ENCODE measurements around the gene PTPN11.
"Not testable (repeated sequence)": the region's sequence is repeated elsewhere in the genome, so short reads cannot be mapped to it uniquely, and the experiment has no call there.

The PTPN11 gene

DNA sequence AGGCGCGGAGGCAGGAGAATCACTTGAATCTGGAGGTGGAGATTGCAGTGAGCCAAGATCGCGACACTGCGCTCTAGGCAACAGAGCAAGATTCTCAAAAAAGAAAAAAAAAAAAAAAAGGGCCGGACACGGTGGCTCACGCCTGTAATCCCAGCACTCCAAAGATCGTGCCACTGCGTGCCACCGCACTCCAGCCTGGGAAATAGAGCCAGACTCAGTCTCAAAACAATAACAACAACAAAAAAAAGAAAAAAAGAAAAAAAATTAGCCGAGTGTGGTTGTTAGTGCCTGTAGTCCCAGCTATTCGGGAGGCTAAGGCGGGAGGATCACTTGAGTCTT lies 8.9 kb upstream of the PTPN11 start:
- no peak for DNase-seq

DNA sequence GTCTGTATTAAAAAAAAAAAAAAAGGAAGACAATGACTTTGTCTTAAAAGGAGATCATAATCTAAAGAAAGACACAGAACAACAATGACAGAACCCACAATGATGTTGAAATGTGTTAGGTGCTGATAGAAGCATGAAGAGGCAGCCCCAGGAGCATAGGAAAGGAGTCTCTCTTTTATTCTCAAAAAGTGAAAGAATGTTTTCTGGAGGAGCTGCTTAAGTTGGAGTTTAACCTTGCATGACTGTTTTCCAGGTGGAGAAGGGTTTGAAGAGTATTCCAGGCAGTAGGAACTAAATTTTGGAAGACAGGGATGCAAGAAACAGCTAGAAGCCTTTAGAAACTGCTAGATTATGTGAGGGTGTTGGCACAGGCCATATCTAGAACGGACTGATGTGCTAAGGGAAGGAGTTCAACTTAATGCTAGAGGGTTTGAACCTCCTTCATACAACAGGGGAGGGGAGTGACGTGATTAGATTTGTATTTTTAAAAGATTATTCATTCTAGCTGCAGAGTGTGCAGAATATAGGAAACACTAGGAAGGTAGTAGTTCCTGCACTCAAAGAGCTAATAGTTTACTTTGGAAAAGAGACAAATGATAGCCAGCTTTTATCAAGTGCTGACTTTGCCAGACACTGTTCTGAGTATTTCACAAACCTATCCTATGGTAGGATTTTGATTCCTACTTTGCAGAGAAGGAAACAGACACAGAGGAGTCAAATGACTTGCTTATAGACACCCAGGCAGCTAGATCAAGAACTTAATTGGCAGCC lies 4.7 kb upstream of the PTPN11 start:
- DNase-seq, result peak; percentile 93

DNA sequence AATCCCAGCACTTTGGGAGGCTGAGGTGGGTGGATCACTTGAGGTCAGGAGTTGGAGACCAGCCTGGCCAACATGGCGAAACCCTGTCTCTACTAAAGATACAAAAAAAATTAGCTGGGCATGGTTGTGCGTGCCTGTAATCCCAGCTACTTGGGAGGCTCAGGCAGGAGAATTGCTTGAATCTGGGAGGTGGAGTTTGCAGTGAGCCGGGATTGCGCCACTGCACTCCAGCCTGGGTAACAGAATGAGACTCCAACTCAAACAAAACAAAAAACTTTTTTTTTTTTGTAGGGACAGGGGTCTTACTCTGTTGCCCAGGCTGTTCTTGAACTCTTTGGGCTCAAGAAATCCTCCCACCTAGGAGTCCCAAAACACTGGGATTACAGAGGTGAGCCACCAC lies 3.3 kb upstream of the PTPN11 start:
- not testable (repeated sequence) for DNase-seq

DNA sequence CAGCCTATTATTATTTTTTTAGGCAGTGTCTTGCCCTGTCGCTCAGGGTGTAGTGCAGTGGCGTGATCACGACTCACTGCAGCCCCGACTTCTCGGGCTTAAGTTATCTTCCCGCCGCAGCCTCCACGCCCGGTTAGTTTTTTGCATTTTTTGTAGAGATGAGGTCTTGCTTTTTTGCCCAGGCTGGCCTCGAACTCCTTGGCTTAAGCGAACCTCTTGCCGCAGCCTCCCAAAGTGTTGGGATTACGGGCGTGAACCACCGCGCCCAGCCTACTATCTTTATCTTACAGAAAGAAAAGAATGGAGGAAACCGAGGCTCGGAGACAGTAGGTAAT lies 507 bp upstream of the PTPN11 start:
- DNase-seq, result peak; percentile 76

DNA sequence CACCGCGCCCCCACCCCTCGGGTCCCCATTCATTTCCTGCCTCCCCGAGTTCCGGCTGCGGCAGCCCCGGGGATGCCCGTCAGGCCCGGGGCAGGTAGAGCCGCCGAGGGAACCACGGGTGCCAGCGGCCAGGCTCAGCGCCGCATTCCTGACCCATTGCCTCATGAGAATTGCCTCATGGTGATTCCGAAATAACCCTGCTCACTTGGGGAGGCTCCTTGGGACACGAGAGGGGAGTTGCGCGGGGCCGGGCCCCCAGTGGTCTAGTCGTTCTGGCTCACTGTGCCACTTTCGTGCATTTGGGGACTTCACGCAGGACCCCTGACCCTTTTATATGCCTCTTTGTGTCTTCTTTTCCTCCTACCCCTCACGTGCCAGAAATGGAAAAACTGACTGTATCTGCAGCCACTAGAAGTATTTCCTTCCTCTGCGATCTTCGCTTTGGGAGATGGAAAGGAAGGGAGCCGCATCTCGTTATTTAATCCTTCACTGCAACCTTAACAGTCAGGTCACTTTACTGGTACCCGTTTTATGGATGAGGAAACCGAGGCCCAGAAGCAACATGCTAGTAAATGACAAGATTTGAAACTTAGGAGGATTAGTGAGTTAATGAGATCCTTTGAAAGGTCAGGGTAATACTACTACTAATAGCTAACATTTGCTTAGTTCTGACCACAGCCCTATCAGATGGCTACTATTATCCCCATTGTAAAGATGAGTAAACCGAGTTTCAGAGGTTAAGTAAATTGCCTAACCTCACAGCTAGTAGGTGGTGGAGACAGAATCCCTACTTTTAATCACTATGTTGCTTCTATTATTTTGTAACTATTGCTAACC lies 768 bp downstream of the PTPN11 start:
- DNase-seq, result peak; percentile 56

DNA sequence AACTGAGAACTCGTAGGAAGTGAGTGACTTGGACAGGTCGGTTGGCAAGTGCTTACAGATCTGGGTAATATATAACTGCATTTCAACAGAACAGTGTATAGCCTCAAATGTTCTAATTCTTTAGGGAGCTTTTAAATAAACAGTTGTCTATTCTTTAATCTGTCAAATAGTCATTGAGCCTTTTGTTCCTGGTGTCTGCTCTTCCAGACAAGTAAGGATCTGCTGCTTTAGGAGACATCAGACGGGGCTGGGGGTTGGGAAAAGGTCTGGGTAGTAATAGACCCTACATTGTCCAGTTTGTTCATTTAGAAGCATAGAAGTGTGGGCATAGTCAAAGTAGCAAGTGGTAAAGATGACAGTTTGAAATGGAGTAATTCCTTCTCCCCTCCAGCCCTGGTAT lies 2.0 kb downstream of the PTPN11 start:
- DNase-seq, result no peak

DNA sequence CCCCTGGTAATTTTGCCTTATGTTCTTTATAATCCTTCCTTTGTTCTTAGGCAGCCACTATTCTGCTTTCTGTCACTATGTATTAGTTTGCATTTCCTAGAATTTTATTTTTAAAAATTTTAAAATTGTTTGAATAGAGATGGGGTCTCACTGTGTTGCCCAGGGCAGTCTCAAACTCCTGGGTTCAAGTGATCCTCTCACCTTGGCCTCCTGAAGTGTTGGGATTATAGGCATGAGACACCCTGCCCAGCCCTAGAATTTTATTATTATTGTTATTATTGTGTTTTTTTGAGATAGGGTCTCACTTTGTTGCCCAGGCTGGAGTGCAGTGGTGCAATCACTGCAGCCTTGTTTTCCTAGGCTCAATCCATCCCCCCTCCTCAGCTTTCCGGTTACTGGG lies 2.6 kb downstream of the PTPN11 start:
- DNase-seq, result no peak

DNA sequence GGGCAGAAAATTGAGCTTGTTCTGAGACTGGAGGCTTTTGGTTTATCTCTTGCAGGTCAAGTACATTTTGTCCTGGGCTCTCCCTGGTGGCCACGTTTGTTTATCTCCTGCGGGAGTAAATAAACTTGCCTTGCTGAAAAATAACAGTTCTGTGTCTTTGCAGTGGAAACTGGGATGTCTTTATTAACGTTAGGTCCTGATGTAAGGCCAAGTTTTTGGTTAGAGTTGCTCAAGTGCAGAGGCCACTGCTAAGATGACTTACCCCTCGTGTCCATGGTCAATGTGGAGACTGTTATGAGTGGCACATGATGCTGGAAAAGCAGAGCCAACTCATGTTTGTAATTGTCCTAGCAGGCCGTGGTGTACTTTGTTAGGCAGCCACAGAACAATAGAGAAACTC lies 3.8 kb downstream of the PTPN11 start:
- DNase-seq, result no peak

DNA sequence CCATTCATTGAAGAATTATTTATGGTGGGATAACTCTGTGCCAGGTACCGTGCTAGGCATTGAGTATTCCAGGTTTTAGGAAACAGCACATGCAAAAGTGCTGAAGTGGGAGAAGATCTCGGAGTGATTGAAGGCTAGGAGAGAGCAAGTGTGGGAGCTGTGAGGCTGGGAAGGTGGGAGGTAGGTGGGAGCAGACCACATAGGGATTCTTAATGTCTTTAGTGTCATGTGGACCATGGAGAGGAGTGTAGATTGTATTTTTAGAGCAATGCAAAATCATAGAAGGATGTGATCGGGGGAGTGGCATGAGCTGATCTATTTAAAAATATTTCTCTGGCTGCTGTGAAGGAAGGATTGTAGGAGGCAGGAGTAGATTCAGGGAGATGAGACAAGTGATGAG lies 5.4 kb downstream of the PTPN11 start:
- DNase-seq, result no peak

DNA sequence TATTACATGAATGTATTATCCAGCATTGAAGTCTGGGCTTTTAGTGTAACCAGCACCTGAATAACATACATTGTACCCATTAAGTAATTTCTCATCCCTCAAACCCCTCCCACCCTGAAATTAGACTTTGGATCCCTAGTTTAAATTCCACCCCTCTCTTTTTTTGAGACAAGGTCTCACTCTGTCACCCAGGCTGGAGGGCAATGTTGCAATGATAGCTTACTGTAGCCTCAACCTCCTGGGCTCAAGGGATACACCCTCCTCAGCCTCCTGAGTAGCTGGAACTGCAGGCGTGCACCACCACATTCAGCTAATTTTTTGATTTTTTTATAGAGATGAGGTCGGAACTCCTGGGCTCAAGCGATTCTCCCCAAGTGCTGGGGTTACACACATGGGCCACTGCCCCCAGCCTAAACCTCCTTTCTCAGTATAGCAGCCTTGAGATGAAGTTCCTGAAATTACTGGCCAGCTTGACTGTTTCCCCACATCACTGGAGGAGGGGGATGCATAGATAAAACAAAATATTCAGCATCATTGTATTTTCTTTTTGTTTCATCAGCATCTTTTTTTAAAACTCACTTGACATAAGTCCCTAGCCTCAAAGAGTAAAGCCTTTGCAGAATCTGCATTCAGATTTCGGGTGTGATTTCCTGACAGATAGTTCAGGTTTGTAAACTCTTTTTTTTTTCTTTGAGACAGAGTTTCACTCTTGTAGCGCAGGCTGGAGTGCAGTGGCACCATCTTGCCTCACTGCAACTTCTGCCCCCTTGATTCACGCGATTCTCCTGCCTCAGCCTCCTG lies 7.0 kb downstream of the PTPN11 start:
- no peak for DNase-seq

DNA sequence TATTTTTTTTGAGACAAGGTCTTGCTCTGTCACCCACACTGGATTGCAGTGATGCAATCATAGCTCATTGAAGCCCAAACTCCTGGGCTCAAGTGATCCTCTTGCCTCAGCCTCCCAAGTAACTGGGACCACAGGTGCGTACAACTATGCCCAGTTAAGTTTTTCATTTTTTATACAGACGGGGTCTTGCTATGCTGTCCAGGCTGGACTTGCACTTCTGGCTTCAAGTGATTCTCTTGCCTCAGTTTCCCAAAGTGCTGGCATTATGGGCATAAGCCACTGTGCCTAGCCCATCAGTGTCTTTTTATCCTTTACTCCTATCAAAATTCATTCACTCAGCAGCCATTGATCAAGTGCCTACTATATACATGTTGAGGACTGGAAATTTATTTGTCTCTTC lies 9.0 kb downstream of the PTPN11 start:
- DNase-seq, result no peak

DNA sequence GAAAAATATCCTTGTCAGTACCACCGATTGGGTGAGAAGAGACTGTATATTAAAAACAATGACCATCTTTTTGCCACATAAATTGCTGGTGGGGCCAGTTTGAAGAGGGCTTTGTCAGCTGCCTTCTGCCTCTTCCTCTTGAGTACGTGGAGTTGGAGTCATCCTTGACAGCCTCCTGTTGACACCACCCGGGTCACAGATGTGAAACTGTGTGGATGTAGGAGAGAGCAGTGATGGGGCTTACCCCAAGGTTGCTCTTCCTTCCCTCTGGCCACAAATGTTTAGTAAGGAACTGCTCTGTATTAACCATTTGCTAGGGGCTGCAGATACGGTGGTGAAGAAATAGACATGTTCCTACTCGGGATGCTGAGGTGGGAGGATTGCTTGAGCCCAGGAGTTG lies 12.2 kb downstream of the PTPN11 start:
- no peak for DNase-seq

DNA sequence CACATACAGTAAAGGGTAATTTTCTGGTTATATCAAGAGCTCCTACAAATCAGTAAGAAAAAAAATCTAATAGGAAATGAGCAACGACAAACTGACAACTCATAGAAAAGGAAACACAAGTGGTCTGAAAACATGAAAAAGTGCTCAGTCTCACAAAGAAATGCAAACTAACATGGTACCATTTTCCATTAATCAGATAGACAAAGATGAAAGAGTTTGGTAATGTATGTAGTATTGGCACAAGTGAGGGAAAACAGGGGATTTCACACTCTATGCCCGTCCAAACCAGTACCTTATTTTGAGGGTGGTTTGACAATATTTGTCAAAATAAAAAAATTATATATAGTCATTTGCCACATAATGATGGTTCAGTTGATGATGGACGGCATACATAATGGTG lies 13.2 kb downstream of the PTPN11 start:
- no peak for DNase-seq

DNA sequence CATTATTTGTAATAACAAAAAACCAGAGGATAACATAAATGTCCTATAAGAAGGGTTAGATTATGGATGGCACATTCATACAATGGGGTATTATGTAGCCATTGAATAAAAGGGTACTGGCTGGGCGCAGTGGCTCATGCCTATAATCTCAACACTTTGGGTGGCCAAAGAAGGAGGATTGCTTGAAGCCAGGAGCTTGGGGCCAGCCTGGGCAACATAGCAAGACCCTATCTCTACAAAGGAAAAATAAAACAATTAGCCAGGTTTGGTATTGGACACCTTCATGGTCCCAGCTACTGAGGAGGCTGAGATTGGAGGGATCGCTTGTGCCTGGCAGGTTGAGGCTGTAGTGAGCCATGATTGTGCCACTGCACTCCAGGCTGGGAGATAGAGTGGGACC lies 14.8 kb downstream of the PTPN11 start:
- DNase-seq, result no peak

DNA sequence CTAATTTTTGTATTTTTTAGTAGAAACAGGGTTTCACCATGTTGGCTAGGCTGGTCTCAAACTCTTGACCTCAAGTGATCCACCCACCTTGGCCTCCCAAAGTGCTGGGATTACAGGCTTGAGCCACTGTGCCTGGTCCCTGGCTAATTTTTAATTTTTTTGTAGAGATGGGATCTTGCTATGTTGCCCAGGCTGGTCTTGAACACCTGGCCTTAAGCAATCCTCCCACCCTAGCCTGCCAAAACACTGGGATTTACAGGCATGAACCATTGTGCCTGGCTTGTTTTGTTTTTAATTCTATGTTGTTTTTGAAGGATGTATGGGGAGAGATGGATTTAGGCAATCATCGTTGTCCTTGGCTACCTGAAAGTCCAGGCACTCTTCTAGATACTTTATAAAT lies 19.9 kb downstream of the PTPN11 start:
- DNase-seq, result not testable (repeated sequence)

DNA sequence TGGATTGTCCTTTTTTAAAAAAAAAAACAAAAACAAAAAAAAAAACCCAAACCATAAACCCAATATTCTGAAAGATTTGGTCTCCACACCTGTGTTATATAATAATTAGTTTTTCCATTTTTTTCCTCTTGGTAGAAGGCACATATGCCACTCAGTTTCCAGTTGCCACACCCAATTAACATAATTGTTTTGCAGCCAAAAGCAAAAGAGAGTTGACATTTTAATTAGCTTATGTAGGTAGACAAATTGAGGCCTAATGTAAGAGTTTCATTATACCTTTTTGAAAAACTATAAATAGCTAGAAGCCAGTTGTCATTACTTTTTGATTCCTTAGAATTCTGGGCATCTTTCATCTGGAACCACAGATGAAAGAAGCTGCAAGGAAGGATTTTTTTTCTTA lies 21.0 kb downstream of the PTPN11 start:
- no peak for DNase-seq

DNA sequence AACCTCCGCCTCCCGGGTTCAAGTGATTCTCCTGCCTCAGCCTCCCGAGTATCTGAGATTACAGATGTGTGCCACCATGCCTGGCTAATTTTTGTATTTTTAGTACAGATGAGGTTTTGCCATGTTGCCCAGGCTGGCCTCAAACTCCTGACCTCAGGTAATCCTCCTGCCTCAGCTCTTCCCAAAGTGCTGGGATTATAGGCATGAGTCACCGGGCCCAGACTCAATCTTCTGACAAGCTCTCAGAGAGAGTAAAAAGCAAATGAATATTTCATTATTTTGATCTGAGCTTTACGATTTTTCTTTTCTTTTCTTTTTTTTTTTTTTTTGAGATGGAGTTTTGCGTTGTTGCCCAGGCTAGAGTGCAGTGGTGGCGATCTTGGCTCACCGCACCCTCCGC lies 21.9 kb downstream of the PTPN11 start:
- DNase-seq, result not testable (repeated sequence)

DNA sequence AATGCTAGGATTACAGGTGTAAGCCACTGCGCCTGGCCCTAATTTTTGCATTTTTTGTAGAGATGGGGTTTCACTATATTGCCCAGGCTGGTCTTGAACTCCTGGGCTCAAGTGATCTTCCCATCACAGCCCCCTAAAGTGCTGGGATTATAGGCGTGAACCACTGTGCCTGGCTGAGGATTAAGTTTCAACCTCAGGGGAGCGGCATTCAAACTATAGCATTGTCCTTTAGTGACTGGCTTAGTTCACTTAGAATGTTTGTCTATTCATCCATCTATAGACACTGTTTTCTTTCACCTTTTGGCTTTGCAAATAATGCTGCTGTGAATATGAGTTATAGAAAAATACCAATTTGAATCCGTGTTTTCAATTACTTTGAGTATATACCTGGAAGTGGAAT lies 25.2 kb downstream of the PTPN11 start:
- DNase-seq, result no peak

DNA sequence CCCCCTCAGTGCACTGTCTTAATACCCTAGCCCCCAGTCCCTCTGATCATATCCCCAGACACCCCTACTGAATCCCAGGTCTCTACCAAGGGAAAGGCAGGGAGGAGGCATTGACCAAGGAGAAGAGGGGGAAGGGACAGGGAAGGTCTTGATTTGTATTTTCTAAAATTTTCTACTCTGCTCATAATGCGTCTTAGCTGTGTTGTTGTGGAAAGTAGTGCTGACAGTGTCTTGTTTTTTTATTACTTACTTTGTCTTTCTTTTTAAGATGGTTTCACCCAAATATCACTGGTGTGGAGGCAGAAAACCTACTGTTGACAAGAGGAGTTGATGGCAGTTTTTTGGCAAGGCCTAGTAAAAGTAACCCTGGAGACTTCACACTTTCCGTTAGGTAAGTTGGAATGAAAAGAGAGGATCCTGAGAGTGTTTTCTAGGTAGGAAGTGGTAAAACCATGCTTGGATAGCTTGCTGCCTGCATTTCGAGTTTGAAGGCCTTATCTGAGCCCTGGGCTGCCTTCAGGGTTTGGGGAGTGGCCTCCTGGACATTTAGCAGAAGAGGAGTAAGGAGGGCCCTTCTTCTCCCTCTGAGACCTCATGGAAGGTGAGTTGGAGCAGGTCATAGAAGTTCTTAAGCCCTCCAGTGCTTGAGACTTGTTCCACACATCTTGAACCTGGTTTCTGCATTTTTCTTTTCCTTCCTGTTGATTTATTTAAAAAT lies 27.4 kb downstream of the PTPN11 start:
- DNase-seq, result peak; percentile 74

DNA sequence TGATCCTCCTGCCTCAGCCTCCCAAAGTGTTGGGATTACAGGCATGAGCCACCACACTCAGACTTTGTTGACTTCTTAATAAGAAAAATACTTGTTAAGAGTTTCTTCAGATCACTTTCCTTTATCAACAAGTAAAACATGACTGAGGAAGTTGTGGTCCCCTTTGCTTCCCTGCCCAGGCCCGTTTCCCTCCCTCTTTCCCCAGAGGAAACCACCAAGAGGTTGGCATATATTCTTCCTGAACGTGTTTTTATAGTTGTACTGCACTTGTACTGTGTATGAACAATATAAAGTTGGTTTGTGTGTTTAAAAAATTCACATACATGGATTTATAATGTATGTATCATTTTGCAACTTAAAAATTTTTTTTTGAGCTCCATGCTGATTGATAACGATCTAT lies 28.4 kb downstream of the PTPN11 start:
- DNase-seq, result peak; percentile 47

DNA sequence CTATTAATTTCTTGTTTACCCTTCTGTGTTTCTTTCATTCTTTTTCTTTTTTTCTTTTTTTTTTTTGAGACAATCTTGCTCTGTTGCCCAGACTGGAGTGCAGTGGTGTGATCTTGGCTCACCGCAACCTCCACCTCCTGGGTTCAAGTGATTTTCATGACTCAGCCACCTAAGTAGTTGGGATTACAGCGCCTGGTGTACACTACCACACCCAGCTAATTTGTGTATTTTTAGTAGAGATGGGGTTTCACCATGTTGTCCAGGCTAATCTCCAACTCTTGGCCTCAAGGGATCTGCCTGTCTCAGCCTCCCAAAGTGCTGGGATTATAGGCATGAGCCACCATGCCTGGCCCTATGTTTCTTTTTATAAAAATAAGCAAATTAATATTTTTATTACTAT lies 29.4 kb downstream of the PTPN11 start:
- DNase-seq, result not testable (repeated sequence)

DNA sequence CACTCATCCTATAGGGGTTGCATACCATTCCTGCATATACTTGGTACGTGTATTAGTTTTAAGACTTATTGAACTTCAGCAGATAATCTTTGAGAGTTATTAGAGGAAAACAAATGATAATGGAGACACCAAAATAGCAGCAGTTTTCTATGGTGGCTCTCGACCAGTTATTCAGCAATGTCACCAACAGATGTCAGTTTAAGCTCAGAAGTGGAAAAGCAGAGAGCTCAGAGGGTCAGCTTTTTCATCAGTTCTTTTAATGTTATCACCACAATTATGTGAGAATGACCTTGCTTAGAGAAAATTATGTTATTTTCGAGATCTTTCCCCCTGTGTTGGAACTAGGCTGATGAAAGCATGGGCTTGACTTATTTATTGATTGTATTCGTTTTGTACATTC lies 32.0 kb downstream of the PTPN11 start:
- no peak for DNase-seq

DNA sequence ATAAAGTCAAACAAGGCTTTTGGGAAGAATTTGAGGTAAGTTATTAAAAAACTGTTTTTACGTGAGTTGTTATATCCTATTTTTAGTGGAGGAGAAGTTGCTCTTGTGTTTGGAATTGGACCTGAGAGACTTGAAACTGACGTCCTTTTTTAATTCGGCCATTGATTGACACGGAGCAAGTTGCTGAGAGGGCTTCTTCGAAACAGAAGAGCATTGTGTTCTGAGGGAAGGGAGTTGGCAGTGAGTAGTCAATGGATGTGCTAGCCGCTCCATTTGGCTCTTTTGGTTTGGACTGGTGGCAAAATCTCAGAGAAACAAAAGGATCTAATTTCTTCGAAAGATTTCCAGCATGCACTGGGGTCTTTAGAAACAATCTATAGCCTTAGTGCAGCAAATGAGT lies 37.3 kb downstream of the PTPN11 start:
- DNase-seq, result no peak

Measured in hematopoietic multipotent progenitor cell treated with erythropoietin and hydrocortisone succinate and interleukin-3 and kit ligand, for 6 days (in vitro differentiated cells).